Glutamatergic neuron (in vitro differentiated cells): Measurements from ENCODE around the gene NF1. TPM values are rescaled to one million over a fixed set of nuclear protein-coding genes. Genes with fewer than 3 reads are reported as not detected.

Experiments used
- DNase-seq: peaks from one replicate; pipeline ENCODE4 v3.0.0; 2022
- H3K27ac Mint-ChIP-seq: one replicate; pipeline ENCODE4 v1.8.0; 2020; ENCODE audit warnings: mild to moderate bottlenecking, mixed read lengths, inconsistent platforms; ENCODE audit not compliant: unreplicated experiment
- H3K27me3 Mint-ChIP-seq: one replicate; pipeline ENCODE4 v1.8.0; 2020; ENCODE audit warnings: mild to moderate bottlenecking, moderate library complexity, mixed read lengths, inconsistent platforms; ENCODE audit not compliant: unreplicated experiment
- H3K36me3 Mint-ChIP-seq: one replicate; pipeline ENCODE4 v1.8.0; 2020; ENCODE audit warnings: mild to moderate bottlenecking, mixed read lengths, inconsistent platforms; ENCODE audit not compliant: unreplicated experiment
- H3K4me1 Mint-ChIP-seq: one replicate; pipeline ENCODE4 v1.8.0; 2020; ENCODE audit warnings: mild to moderate bottlenecking, low read depth, mixed read lengths, inconsistent platforms; ENCODE audit not compliant: unreplicated experiment
- H3K4me3 Mint-ChIP-seq: one replicate; pipeline ENCODE4 v1.8.0; 2020; ENCODE audit warnings: mild to moderate bottlenecking, mixed read lengths, inconsistent platforms; ENCODE audit not compliant: unreplicated experiment
- H3K9me3 Mint-ChIP-seq: one replicate; pipeline ENCODE4 v1.8.0; 2020; ENCODE audit warnings: mild to moderate bottlenecking, moderate library complexity, mixed read lengths, inconsistent platforms; ENCODE audit not compliant: unreplicated experiment
- CTCF ChIP-seq: fragments of 200-600 bp; sonication (generic); IDR thresholded peaks from one replicate; pipeline ENCODE4 v1.5.0; 2021; ENCODE audit not compliant: partially characterized antibody, unreplicated experiment
- total RNA-seq: library from RNA; stranded (reverse); fragmentation: NEBNext Ultra II Directional; extraction: Animal tissue kit (Norgen Biotek cat#: 25700); gene quantifications from one replicate; pipeline ENCODE4 v1.2.1, GENCODE V29; 2021; ENCODE audit not compliant: unreplicated experiment

Gene NF1
- total RNA-seq, 1 donor from 2014 or later, result 87.6 TPM

DNA sequence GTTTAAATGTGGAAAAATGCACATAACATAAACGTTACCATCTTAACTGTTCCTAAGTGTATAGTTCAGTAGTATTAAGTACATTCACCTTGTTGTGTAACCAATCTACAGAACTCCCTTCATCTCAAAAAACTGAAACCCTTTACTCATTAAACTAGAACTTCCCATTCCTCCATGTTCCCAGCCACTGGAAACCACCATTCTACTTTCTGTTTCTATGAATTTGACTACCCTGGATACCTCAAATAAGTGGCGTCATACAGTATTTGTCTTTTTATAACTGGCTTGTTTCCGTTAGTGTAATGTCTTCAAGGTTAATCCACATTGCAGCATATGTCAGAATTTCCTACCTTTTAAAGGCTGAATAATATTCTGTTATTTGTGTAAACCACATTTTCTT, 38.2 kb downstream of the NF1 start:
- no peak overlapping the region for H3K4me3 Mint-ChIP-seq
- DNase-seq, result no peak
- H3K36me3 Mint-ChIP-seq, result no peaks in the 10 kb centered on the region
- H3K27ac Mint-ChIP-seq, result no peak overlapping the region
- H3K4me1 Mint-ChIP-seq, result peaks cover 13% of the 10 kb centered on the region
- H3K9me3 Mint-ChIP-seq, result no peaks in the 10 kb centered on the region
- H3K27me3 Mint-ChIP-seq, result peaks cover 3% of the 10 kb centered on the region
- no peak for TF ChIP-seq CTCF

- TF ChIP-seq CTCF, result no peak
- Mint-ChIP-seq H3K27ac (no peak overlapping the region), H3K36me3 (no peaks in the 10 kb centered on the region), H3K9me3 (no peaks in the 10 kb centered on the region), H3K27me3 (peaks cover 2% of the 10 kb centered on the region), H3K4me1 (peaks cover 13% of the 10 kb centered on the region), H3K4me3 (no peak overlapping the region)
- no peak for DNase-seq
Observed at GRCh38 chr17:31134576-31134975, 39.8 kb downstream of the NF1 start.

- H3K9me3 Mint-ChIP-seq, result no peaks in the 10 kb centered on the region
- TF ChIP-seq CTCF, result no peak
- H3K4me1 Mint-ChIP-seq, result peaks cover 5% of the 10 kb centered on the region
- H3K4me3 Mint-ChIP-seq, result no peak overlapping the region
- peaks cover under 1% of the 10 kb centered on the region for H3K27me3 Mint-ChIP-seq
- H3K27ac Mint-ChIP-seq, result no peak overlapping the region
- no peaks in the 10 kb centered on the region for H3K36me3 Mint-ChIP-seq
- DNase-seq, result no peak
Observed at GRCh38 chr17:31136319-31136718, 41.5 kb downstream of the NF1 start.

GRCh38 chr17:31140111-31140510, 45.3 kb downstream of the NF1 start:
- no peaks in the 10 kb centered on the region for H3K9me3 Mint-ChIP-seq
- no peak overlapping the region for H3K4me3 Mint-ChIP-seq
- DNase-seq, result no peak
- H3K4me1 Mint-ChIP-seq, result peaks cover 2% of the 10 kb centered on the region
- H3K36me3 Mint-ChIP-seq, result no peaks in the 10 kb centered on the region
- H3K27me3 Mint-ChIP-seq, result no peaks in the 10 kb centered on the region
- no peak overlapping the region for H3K27ac Mint-ChIP-seq
- TF ChIP-seq CTCF, result no peak

- H3K9me3 Mint-ChIP-seq, result no peaks in the 10 kb centered on the region
- DNase-seq, result no peak
- peaks cover 16% of the 10 kb centered on the region for H3K4me1 Mint-ChIP-seq
- no peak overlapping the region for H3K4me3 Mint-ChIP-seq
- no peaks in the 10 kb centered on the region for H3K27me3 Mint-ChIP-seq
- no peak for TF ChIP-seq CTCF
- no peak overlapping the region for H3K27ac Mint-ChIP-seq
- no peaks in the 10 kb centered on the region for H3K36me3 Mint-ChIP-seq
Observed at GRCh38 chr17:31144428-31144827, 49.7 kb downstream of the NF1 start.
